Stimulated activated CD4-positive, alpha-beta T cell treated with anti-CD3 and anti-CD28 coated beads, Interleukin-1b, Interleukin-23, amount 100 ng/mL, for 48 hours (primary cell): Measurements from ENCODE around the gene PCDHB4.
A peak's percentile ranks its signal among the peaks of the same experiment; 100 is the strongest.
"Not testable (repeated sequence)": the region's sequence is repeated elsewhere in the genome, so short reads cannot be mapped to it uniquely, and the experiment has no call there.

Experiments used
- DNase-seq: peaks from one replicate; pipeline ENCODE4 v3.0.0-alpha.2; 2020

PCDHB4 gene

GRCh38 chr5:141121563-141121962 is at the start of gene PCDHB4:
Gene PCDHB4 (plus strand): TSS chr5:141121818. CDS start chr5:141121999, 181 bp downstream.
- DNase-seq, result peak; percentile 3

- DNase-seq, result no peak
Measured at GRCh38 chr5:141077826-141078225, 43.8 kb upstream of the PCDHB4 start.

DNA sequence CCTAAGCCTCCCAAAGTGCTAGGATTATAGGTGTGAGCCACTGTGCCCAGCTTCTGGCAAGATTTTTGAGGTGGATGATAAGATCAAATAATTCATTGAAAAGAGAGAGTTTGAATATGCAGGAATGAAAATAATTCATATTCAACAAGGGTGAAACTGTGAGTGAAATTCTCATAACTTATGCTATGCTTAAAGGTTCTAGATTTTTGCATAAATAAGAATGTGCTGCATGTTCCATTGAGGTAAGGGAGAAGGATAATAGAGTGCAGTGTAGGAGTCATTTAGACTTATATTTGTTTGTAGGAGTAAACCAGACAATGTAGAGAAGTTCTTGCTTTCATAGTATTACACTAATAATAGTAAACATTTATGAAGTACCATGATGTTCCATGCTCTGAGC is 39.4 kb upstream of the PCDHB4 start:
- no peak for DNase-seq

DNA sequence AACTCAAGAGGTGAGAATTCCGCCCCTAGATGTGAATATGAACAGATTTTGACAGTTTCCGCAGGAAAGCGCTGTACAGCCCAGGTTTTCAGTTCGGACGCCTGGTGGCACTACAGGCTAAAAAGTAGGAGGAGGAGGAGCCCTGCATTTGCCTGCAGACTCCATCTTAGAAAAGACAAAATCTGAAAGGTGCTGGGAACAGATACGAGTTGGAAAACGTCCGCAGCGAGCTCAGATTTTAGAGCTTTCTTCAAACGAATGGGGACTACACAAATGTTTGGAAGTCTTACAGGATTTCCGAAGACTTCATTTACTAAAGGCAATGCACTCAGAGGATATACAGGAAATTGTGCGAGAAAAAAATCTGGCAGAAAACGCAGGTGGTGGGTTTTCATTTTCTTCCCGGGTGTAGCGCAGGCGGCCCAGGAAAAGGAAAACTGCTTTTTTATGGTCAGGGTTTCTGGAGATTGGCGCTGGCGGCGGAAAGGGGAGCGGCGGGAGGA is 37.1 kb upstream of the PCDHB4 start:
- peak; percentile 38 for DNase-seq

DNA sequence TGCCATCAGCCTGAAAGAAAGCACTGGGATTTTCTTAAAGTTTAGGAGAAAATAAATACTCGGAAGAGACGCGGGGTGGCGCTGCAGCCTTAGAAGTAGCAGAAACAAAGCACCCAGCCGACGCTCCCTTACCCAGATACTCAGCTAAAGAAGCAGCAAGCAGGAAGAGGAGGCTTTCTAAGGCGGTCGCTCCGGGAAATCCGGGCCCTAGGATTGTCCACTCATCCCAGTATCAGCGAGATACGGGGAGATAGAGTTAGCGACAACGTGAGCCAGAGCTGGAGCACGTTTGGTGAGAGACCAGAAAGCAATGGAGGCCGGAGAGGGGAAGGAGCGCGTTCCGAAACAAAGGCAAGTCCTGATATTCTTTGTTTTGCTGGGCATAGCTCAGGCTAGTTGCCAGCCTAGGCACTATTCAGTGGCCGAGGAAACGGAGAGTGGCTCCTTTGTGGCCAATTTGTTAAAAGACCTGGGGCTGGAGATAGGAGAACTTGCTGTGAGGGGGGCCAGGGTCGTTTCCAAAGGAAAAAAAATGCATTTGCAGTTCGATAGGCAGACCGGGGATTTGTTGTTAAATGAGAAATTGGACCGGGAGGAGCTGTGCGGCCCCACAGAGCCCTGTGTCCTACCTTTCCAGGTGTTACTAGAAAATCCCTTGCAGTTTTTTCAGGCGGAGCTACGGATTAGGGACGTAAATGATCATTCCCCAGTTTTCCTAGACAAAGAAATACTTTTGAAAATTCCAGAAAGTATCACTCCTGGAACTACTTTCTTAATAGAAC is 26.9 kb upstream of the PCDHB4 start, which contains the start of gene PCDHB2:
PCDHB2 (plus strand) TSS at position 135 of the 782 bp plus-strand sequence; CDS start at position 311, 176 bp downstream.
- DNase-seq, result no peak

DNA sequence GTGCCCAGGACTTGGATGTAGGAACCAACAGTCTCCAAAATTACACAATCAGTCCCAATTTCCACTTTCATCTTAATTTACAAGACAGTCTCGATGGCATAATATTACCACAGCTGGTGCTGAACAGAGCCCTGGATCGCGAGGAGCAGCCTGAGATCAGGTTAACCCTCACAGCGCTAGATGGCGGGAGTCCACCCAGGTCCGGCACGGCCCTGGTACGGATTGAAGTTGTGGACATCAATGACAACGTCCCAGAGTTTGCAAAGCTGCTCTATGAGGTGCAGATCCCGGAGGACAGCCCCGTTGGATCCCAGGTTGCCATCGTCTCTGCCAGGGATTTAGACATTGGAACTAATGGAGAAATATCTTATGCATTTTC is 26.4 kb upstream of the PCDHB4 start:
- no peak for DNase-seq

GRCh38 chr5:141096181-141096580 is 25.4 kb upstream of the PCDHB4 start:
- DNase-seq, result not testable (repeated sequence)

- not testable (repeated sequence) for DNase-seq
Measured at GRCh38 chr5:141096586-141096985, 25.0 kb upstream of the PCDHB4 start.

DNA sequence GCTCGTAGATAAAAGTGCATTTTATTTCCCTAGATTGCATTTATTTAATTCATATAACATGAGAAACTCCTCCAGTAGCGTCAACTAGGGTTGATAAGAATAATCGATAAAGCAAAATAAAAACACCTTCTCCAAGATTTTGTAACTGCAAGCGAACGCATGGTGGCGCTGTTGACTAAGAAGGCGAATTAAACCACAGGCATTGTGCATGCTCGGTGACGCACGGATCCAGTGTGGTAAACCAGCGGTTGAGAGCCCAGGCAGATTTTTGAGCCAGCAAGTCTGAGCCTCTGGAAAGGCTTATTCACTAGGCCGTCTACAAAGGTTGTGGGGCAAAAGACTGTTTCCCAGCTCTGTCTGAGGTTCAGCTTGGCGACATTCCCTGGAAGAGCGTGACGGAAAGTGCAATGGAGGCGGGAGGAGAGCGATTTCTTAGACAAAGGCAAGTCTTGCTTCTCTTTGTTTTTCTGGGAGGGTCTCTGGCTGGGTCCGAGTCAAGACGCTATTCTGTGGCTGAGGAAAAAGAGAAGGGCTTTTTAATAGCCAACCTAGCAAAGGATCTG is 21.3 kb upstream of the PCDHB4 start, which contains the start of gene PCDHB3:
PCDHB3 (plus strand) TSS at position 231 of the 563 bp plus-strand sequence; CDS start at position 408, 177 bp downstream.
- DNase-seq, result peak; percentile 49

DNA sequence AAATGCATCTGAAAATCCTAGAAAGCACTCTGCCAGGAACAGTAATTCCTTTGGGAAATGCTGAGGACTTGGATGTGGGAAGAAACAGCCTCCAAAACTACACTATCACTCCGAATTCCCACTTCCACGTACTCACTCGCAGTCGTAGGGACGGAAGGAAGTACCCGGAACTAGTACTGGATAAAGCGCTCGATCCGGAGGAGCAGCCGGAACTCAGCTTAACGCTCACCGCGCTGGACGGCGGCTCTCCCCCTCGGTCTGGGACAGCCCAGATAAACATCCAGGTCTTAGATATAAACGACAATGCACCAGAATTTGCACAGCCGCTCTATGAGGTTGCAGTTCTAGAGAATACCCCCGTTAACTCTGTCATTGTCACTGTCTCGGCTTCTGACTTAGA is 20.6 kb upstream of the PCDHB4 start:
- no peak for DNase-seq

DNA sequence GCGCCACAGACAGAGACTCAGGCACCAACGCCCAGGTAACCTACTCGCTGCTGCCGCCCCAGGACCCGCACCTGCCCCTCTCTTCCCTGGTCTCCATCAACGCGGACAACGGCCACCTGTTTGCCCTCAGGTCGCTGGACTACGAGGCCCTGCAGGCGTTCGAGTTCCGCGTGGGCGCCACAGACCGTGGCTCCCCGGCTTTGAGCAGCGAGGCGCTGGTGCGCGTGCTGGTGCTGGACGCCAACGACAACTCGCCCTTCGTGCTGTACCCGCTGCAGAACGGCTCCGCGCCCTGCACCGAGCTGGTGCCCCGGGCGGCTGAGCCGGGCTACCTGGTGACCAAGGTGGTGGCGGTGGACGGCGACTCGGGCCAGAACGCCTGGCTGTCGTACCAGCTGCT is 19.5 kb upstream of the PCDHB4 start:
- DNase-seq, result not testable (repeated sequence)

- not testable (repeated sequence) for DNase-seq
Measured at GRCh38 chr5:141102471-141102870, 19.1 kb upstream of the PCDHB4 start.

DNA sequence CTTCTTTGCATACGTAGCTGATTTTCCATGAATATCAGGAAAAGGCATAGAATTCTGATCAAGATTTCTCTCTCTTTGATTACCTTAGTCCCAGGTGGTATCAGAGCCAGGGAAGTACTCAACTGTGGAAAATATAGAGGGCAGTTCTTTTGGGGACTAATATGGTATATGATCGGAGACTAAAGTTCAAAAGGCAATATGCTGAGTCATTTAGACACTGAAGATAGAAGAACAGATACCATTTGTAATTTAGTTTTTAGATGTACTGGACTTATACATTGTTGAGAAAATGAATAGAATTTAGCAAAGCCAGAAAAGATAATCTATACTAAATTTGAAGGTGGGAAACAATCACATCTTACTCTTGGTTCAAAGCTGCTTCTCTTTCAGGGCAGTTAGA is 16.3 kb upstream of the PCDHB4 start:
- DNase-seq, result no peak

DNA sequence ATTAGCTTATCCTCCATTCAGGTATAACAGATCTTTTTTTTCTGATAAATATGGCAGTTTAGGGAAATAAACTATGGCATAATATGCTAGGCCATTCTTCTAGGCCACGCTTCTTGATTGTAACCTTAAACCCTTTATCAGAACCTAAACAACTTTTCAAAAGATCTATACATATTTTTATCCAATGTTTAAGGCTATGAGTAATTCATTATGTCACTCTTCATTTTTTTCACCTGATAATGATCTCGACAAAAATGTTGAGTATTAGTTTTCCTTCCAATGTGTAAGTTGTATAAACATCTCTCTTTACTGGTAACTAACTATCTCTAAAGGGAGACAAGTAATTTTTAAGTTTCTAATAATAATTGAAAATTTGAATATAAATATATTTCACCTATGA is 2.4 kb upstream of the PCDHB4 start:
- DNase-seq, result no peak

DNA sequence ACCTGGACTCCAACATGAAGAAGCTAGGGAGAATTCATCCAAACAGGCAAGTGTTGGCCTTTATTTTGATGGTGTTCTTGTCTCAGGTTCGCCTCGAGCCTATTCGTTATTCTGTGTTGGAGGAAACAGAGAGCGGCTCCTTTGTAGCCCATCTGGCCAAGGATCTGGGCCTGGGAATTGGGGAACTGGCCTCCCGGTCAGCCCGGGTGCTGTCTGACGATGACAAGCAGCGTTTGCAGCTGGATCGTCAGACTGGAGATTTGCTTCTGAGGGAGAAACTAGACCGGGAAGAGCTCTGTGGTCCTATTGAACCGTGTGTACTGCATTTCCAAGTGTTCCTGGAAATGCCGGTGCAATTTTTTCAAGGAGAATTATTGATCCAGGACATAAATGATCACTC is 367 bp downstream of the PCDHB4 start:
- no peak for DNase-seq

GRCh38 chr5:141123396-141124135 is 1.9 kb downstream of the PCDHB4 start:
- DNase-seq, result not testable (repeated sequence)

GRCh38 chr5:141127305-141127704 is 5.7 kb downstream of the PCDHB4 start:
- DNase-seq, result no peak

GRCh38 chr5:141135030-141135717 is 13.6 kb downstream of the PCDHB4 start, which contains the start of gene PCDHB5:
Gene PCDHB5 (plus strand): TSS chr5:141135206. CDS start chr5:141135435, 229 bp downstream.
- DNase-seq, result no peak

- DNase-seq, result no peak
Measured at GRCh38 chr5:141135718-141136266, 14.2 kb downstream of the PCDHB4 start.

- DNase-seq, result not testable (repeated sequence)
Measured at GRCh38 chr5:141137346-141137745, 15.7 kb downstream of the PCDHB4 start.

DNA sequence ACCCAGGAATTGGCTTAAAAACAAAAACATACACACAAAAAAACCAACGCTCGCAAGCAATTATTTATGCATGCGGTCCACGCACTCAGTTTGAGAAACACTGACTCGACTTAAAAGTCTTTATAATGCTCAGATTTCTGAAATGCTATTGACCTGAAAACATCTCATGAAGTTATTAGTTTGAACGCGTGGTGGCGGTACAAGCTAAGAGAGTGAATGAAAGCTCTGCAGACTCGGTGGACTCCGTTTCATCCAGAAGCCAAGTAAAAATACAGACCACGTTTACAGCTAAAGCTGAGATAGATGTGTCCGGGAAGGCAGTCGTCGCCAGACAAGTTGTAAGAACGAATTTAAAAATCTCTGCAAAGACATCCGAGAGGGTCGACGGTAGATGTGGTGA is 28.2 kb downstream of the PCDHB4 start, which contains the start of gene PCDHB6:
PCDHB6 (plus strand) TSS at position 246 of the 400 bp plus-strand sequence. CDS start 201 bp downstream, outside the sequence.
- no peak for DNase-seq
